Effector memory CD8-positive, alpha-beta T cell (primary cell): ENCODE measurements around the gene UQCRC1.

Experiments
- ATAC-seq: fragments of 150-1000 bp; cut with Tn5 transposase; replicated peaks from 2 replicates; pipeline ENCODE4 v1.10.0; 2021; ENCODE audit warnings: mild to moderate bottlenecking, moderate library complexity
- DNase-seq, 3 experiments: peaks; one replicate each; pipeline ENCODE4 v3.0.0; 2021
- H3K27ac Mint-ChIP-seq, 2 donors: one replicate each; pipeline ENCODE4 v1.8.0; 2022; ENCODE audit warnings: mild to moderate bottlenecking in 2 of 2, mixed read lengths in 2 of 2, moderate library complexity in 2 of 2
- H3K27me3 Mint-ChIP-seq, 2 donors: one replicate each; pipeline ENCODE4 v1.8.0; 2022; ENCODE audit warnings: mixed read lengths in 2 of 2
- H3K36me3 Mint-ChIP-seq: one replicate; pipeline ENCODE4 v1.8.0; 2022; ENCODE audit warnings: mild to moderate bottlenecking, moderate library complexity, mixed read lengths; ENCODE audit not compliant: insufficient read depth
- H3K4me1 Mint-ChIP-seq, 2 donors: one replicate each; pipeline ENCODE4 v1.8.0; 2022; ENCODE audit warnings: low read depth in 2 of 2, mixed read lengths in 2 of 2
- H3K4me3 Mint-ChIP-seq, 2 donors: one replicate each; pipeline ENCODE4 v1.8.0; 2022; ENCODE audit warnings: mild to moderate bottlenecking in 2 of 2, mixed read lengths in 2 of 2, moderate library complexity in 2 of 2
- H3K9me3 Mint-ChIP-seq, 2 donors: one replicate each; pipeline ENCODE4 v1.8.0; 2022; ENCODE audit warnings: mixed read lengths in 2 of 2

Gene UQCRC1

DNA sequence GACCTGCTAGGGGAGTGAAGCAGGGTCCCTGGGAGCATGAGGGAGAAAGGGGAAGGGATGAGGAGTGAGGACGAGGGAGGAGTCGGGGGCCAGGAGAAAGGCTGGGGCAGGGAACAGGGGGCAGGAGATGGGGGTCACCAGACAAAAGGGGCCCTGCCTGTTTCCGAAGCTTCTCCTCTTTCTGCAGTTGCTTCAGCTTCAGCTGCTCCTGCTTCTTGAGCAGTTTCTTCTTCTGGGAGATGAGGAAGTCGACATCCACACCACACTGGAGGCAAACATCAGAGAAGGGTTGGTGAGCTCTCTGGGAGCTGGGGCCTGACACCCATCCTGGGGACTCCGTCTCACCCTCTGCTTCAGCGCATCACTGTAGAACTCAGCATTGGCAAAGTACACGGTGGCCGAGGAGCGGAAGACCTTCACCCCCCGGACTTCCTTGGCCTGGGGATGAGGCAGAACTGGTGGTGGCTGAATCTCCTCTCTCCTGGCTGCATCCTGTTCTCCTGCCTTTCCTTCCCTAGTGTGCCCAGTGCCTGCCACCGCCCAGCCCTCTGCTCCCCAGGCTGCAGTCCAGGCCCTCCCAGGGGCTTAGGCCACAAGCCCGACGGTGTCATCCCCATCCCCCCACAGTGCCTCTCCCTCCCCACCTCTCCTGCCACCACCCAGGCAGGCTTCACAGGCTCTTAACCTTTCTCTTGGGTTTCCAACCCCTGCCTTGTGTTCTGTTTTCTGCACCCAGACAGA, 19.0 kb upstream of the UQCRC1 start:
- no peaks in the 10 kb centered on the region for H3K9me3 Mint-ChIP-seq
- no peaks in the 10 kb centered on the region for H3K27me3 Mint-ChIP-seq
- ATAC-seq = no peak
- H3K4me3 Mint-ChIP-seq = no peak overlapping the region
- no peak for DNase-seq
- peaks cover 11% of the 10 kb centered on the region for H3K36me3 Mint-ChIP-seq
- peak overlapping the region; percentile 31 to 55 for H3K27ac Mint-ChIP-seq
- H3K4me1 Mint-ChIP-seq = peaks cover 7 to 8% of the 10 kb centered on the region in 2 donors

DNA sequence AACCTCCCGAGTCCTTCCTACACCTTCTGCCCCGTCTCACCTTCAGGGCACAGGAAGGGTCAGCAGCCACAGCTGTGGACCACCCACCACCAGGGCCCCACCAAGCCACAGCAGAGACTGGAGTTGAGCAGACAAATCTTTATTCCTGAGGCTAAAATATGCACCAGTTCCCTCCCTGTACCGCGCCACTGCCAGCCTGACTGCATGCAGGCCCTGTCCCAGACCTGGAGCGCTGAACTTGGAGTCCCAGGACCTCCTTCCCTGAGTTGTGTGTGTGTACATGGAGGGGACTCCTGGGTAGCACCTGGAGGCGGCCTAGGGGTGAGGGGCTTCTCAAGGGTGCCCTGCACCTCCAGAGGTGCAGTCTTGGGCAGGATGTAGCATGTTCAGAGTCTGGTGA, 16.2 kb upstream of the UQCRC1 start:
- H3K9me3 Mint-ChIP-seq = no peaks in the 10 kb centered on the region

GRCh38 chr3:48624767-48625166, 15.3 kb upstream of the UQCRC1 start:
- ATAC-seq (no peak), DNase-seq (no peak)
- H3K36me3 Mint-ChIP-seq = peaks cover 8% of the 10 kb centered on the region
- H3K27me3 Mint-ChIP-seq = no peaks in the 10 kb centered on the region
- H3K4me3 Mint-ChIP-seq = no peak overlapping the region
- peaks cover 4 to 5% of the 10 kb centered on the region in 2 donors for H3K4me1 Mint-ChIP-seq
- peak overlapping the region in 1 of 2 donors; percentile 26 for H3K27ac Mint-ChIP-seq
- no peaks in the 10 kb centered on the region for H3K9me3 Mint-ChIP-seq

More for the DNA sequence above, 16.2 kb upstream of the UQCRC1 start:
- DNase-seq (no peak), ATAC-seq (no peak)
- H3K36me3 Mint-ChIP-seq = peaks cover 11% of the 10 kb centered on the region
- no peak overlapping the region for H3K4me3 Mint-ChIP-seq
- H3K27ac Mint-ChIP-seq = no peak overlapping the region
- H3K27me3 Mint-ChIP-seq = no peaks in the 10 kb centered on the region
- H3K4me1 Mint-ChIP-seq = peaks cover 4 to 5% of the 10 kb centered on the region in 2 donors

DNA sequence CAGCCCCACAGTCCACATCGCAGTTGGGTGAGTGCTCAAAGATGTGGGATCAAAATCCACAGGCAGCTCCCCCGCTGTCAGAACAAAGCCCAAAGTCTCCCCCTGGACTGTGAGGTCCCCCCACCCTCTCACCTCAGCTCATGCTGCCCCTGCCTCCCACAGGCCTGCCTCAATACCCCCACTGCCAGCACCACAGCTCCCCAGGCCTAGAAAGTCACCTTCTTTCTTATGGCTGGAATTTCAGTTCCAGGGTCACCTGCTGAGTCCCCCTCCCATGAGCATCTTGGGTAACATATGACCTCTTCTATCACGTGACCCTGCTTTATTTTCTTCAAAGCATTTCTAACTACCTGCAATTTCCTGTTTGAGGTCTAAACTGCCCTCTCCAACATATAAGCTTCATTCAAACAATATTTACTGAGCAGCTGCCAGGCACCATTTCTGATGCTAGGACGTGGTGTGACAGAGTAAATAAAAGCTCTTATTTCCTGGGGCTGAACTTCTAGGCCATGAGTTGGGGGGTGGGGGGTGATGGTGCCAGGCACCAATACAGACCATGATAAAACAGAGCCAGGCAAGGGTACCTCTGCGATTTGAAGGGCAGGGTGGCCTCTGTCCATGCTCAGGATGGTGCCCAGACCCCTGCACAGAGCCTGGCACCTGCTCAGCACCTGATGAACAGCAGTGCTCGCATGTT, 14.6 kb upstream of the UQCRC1 start:
- no peak overlapping the region for H3K4me3 Mint-ChIP-seq
- no peak for ATAC-seq
- H3K9me3 Mint-ChIP-seq = no peaks in the 10 kb centered on the region
- no peaks in the 10 kb centered on the region for H3K27me3 Mint-ChIP-seq
- no peak for DNase-seq
- H3K27ac Mint-ChIP-seq = peak overlapping the region in 1 of 2 donors; percentile 26
- peaks cover 7% of the 10 kb centered on the region for H3K36me3 Mint-ChIP-seq
- peaks cover 4 to 5% of the 10 kb centered on the region in 2 donors for H3K4me1 Mint-ChIP-seq

- DNase-seq (no peak), ATAC-seq (no peak)
- Mint-ChIP-seq H3K9me3 (no peaks in the 10 kb centered on the region), H3K4me3 (no peak within 1 kb of the TSS), H3K4me1 (peaks cover 4 to 5% of the 10 kb centered on the region in 2 donors), H3K27ac (no peak within 1 kb of the TSS), H3K36me3 (no peaks in the 10 kb centered on the region), H3K27me3 (no peaks in the 10 kb centered on the region)
These were observed 12.0 kb upstream of the UQCRC1 start, which contains the start of gene TMEM89 for GRCh38 chr3:48621461-48621869. TMEM89 (minus strand) TSS chr3:48621769; CDS start chr3:48621756, 13 bp downstream.

- Mint-ChIP-seq H3K9me3 (no peaks in the 10 kb centered on the region), H3K4me1 (peaks cover 2 to 5% of the 10 kb centered on the region in 2 donors), H3K4me3 (no peak overlapping the region), H3K27ac (no peak overlapping the region), H3K36me3 (no peaks in the 10 kb centered on the region), H3K27me3 (no peaks in the 10 kb centered on the region)
- ATAC-seq (no peak), DNase-seq (no peak)
These were observed 10.4 kb upstream of the UQCRC1 start for GRCh38 chr3:48619541-48620524.

GRCh38 chr3:48617559-48617958, 8.1 kb upstream of the UQCRC1 start:
- ATAC-seq = no peak
- H3K36me3 Mint-ChIP-seq = no peaks in the 10 kb centered on the region
- no peak overlapping the region for H3K4me3 Mint-ChIP-seq

DNA sequence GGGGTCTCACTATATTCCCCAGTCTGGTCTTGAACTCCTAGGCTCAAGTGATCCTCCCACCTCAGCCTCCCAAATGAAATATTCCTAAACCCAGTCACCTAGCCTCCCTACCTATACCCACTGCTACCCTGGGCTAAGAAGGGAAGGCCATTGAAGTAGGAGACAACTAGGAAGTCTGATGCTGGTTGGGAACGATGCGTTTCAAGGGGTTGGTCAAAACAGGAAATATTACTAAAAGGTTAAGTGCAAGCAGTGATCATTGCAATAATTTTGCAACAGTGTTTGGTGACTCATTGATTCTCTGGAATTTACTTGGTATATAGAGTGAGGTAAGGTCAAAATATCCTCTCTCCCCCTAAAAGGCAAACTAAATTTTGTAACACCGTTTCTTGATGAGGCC, 4.6 kb upstream of the UQCRC1 start:
- DNase-seq = no peak
- no peak for ATAC-seq
- peaks cover 9% of the 10 kb centered on the region for H3K36me3 Mint-ChIP-seq
- H3K27me3 Mint-ChIP-seq = no peaks in the 10 kb centered on the region
- no peaks in the 10 kb centered on the region for H3K9me3 Mint-ChIP-seq
- H3K4me1 Mint-ChIP-seq = peaks cover 0 to 4% of the 10 kb centered on the region in 2 donors
- no peak overlapping the region for H3K27ac Mint-ChIP-seq
- no peak overlapping the region for H3K4me3 Mint-ChIP-seq

More at GRCh38 chr3:48617559-48617958, 8.1 kb upstream of the UQCRC1 start:
- no peaks in the 10 kb centered on the region for H3K27me3 Mint-ChIP-seq
- H3K9me3 Mint-ChIP-seq = no peaks in the 10 kb centered on the region
- H3K27ac Mint-ChIP-seq = no peak overlapping the region
- no peaks in the 10 kb centered on the region for H3K4me1 Mint-ChIP-seq
- no peak for DNase-seq

- Mint-ChIP-seq H3K4me3 (no peak overlapping the region), H3K4me1 (peaks cover 8 to 13% of the 10 kb centered on the region in 2 donors), H3K36me3 (peaks cover 14% of the 10 kb centered on the region), H3K9me3 (no peaks in the 10 kb centered on the region), H3K27ac (no peak overlapping the region), H3K27me3 (no peaks in the 10 kb centered on the region)
- DNase-seq (no peak), ATAC-seq (no peak)
These were observed 2.9 kb upstream of the UQCRC1 start for GRCh38 chr3:48612309-48612708.

GRCh38 chr3:48607519-48607918, 1.9 kb downstream of the UQCRC1 start:
- Mint-ChIP-seq H3K36me3 (peaks cover 31% of the 10 kb centered on the region), H3K27me3 (no peaks in the 10 kb centered on the region), H3K4me1 (peaks cover 8 to 17% of the 10 kb centered on the region in 2 donors), H3K4me3 (peak overlapping the region in 1 of 2 donors; percentile 100), H3K27ac (peak overlapping the region; percentile 26 to 100), H3K9me3 (no peaks in the 10 kb centered on the region)
- ATAC-seq (no peak), DNase-seq (no peak)

DNA sequence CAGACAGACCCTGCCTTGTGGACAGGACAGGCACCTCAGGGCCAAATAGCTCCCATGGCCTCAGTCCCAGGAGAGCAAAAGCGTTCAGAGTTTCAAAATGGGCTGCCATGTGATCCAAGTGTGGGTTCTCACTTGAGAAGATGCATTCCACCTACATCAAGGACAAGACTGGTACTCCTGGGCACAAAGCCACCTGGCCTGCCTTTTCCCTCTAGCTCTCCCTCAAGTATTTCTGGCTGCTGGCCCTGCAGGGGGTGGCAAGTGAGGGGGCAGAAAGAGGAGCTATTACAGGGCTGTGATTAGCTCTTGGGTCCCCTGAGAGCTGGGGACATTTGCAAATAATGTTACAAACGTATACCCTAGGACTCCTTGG, 7.8 kb downstream of the UQCRC1 start:
- Mint-ChIP-seq H3K36me3 (peaks cover 45% of the 10 kb centered on the region), H3K4me1 (peaks cover 0 to 4% of the 10 kb centered on the region in 2 donors), H3K4me3 (no peak overlapping the region), H3K27ac (no peak overlapping the region), H3K9me3 (no peaks in the 10 kb centered on the region), H3K27me3 (peaks cover 0 to under 1% of the 10 kb centered on the region in 2 donors)
- no peak for DNase-seq
- no peak for ATAC-seq

DNA sequence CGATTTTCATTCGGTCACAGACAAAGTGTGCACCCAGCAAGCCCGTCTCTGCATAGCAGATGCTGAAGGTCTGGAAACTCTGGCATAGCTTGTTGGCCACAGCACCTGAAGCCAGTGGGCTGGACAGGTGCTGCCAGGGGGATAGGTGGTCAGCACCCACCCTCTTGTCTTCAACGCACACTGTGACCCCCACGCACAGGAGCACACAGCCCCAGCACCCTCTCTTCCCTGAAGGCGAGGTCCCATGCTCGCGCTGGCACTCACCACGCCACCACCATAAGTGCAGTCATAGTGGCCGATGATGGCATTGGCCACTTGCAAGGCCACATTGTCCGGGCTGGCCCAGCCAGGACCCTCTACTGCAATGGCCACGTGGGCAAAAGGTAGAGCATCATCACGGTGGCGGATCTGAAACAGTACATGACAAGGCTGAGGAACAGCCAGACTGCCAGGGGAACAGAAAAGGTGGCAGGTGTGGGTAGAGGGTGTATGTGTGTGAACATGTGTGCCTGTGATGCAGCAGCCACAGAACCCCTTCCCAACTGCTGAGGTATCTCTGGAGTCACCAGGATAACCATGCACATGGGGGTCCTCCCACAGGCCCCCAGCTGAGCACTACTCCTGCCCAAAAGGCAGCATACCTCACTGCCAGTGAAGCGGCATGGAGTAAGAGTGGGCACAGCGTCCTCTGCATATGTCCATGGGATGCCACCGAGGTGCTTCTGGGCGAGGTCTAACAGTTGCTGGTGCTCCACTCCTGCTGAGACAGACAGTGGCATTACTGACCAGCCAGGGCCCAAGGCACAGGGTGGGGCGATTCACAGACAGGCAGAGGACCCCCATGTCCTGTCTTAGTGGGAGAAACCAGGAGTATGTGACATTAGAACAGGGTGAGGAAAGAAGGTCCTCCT, 8.5 kb downstream of the UQCRC1 start:
- H3K9me3 Mint-ChIP-seq = no peaks in the 10 kb centered on the region
- no peak overlapping the region for H3K4me3 Mint-ChIP-seq
- H3K27ac Mint-ChIP-seq = no peak overlapping the region
- peaks cover 45% of the 10 kb centered on the region for H3K36me3 Mint-ChIP-seq
- peaks cover 3 to 4% of the 10 kb centered on the region in 2 donors for H3K4me1 Mint-ChIP-seq
- H3K27me3 Mint-ChIP-seq = peaks cover 4 to 7% of the 10 kb centered on the region in 2 donors
- DNase-seq = no peak
- no peak for ATAC-seq
